Activated naive CD4-positive, alpha-beta T cell treated with Interleukin-2 at 50 U/mL for 16 hours (primary cell): Measurements from ENCODE around the gene MMP25.
"Not testable (repeated sequence)": the region's sequence is repeated elsewhere in the genome, so short reads cannot be mapped to it uniquely, and the experiment has no call there.

ENCODE experiments used
- DNase-seq: peaks from one replicate; pipeline ENCODE4 v3.0.0-alpha.2; 2020

Gene MMP25

GRCh38 chr16:3057181-3058138, 11.1 kb downstream of the MMP25 start:
- no peak for DNase-seq

DNA sequence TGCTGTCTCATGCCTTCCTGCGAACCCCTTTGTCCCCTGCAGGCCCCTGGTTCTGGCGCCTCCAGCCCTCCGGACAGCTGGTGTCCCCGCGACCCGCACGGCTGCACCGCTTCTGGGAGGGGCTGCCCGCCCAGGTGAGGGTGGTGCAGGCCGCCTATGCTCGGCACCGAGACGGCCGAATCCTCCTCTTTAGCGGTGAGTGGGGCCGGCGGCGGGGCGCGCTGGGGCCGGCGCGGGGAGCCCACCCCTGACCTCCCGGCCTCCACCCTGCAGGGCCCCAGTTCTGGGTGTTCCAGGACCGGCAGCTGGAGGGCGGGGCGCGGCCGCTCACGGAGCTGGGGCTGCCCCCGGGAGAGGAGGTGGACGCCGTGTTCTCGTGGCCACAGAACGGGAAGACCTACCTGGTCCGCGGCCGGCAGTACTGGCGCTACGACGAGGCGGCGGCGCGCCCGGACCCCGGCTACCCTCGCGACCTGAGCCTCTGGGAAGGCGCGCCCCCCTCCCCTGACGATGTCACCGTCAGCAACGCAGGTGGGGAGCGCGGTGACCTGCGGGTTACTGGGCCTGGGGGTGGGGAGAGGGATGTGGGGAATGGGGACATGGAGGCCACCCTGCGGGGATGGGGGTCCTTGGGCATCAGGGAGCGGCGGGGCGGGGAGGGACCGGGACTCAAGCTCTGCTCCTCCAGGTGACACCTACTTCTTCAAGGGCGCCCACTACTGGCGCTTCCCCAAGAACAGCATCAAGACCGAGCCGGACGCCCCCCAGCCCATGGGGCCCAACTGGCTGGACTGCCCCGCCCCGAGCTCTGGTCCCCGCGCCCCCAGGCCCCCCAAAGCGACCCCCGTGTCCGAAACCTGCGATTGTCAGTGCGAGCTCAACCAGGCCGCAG, 12.0 kb downstream of the MMP25 start:
- peak; percentile 56 for DNase-seq

DNA sequence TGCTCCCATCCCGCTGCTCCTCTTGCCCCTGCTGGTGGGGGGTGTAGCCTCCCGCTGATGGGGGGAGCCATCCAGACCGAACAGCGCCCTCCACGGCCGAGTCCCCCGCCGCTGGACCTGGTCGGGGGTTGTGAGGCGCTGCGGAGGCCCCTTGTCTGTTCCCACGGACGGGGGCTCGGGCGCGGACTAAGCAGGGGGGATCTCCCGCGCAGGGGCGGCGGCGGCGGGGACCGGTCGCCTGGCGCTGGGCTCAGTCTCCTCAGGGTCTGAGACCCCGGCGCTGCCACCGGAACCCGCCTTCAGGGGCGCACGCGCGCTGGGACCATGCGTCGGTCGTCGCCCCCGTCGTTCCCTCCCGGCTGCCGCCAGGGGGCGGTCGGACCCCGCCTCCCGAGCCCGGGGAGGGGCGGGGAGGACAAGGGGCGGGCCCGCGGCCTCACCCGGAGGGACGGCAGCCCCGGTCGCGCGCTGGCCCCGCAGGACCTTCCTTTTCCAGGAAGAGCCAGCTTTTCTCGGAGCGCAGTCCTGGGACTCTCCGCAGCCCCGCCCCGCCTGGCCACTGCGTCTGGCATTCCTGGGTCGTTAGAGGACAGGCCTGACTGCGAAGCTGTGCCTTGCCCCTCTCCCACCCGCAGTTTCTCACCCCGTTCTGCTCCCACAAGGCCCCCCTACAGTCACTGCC, 12.8 kb downstream of the MMP25 start:
- DNase-seq: peak; percentile 89

DNA sequence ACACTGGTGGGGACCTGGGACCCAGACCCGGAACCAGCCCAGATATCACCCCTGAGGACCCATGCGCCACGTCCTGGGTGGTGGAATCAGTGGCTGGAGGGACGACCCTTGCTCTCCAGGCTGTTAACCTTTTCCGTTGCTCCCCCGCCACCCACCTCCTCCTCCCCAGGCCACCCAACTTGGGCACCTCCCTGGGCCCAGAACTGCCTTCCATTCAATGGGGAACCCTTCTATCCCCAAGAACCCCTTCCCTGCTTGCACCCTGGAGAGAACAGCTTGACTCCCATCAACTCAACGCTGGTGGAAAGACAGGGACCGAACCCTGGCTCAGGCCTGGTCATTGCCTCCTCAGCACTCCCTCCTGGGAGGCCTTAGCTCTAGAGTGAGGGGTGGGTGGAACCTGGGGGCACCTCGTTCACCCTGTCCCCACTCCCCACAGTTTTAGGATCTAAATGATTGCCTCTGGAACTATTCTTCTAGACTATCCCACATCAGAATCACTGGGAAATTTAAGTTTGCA, 13.4 kb downstream of the MMP25 start:
- no peak for DNase-seq

GRCh38 chr16:3060339-3061127, 14.2 kb downstream of the MMP25 start:
- no peak for DNase-seq

- no peak for DNase-seq
These were observed 16.2 kb downstream of the MMP25 start for GRCh38 chr16:3062553-3062952.

DNA sequence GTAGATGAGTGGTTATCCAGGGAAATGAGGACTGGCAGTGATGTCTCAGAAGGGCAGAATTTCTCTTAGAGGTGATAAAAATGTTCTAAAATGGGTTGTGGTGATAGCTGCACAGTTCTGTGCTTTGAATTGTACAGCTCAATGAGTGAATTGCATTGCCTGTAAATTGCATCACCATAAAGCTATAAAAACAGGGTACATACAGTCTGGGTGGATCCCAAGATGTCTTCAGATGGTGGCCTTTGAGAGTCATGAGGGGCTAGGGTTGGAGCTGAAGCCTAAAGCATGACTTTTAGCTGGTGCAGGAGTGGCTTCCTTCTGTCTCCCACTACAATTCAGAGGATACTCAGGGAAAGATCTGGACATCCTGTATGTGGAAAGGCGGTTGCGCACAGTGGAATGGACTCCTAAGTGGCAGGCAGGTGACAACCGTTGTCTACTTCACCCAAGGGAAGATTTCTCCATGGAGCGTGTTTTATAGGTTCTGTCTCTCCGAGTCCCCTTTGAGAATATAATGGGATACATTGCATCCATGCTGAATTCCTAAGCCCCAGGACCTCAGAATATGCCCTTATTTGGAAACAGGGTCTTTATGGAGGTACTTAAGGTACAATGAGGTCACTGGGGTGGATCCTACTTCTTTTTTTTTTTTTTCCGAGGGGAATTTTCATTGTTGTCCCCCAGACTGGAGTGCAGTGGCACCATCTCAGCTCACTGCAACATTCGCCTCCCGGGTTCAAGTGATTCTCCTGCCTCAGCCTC, 17.4 kb downstream of the MMP25 start:
- no peak for DNase-seq

DNA sequence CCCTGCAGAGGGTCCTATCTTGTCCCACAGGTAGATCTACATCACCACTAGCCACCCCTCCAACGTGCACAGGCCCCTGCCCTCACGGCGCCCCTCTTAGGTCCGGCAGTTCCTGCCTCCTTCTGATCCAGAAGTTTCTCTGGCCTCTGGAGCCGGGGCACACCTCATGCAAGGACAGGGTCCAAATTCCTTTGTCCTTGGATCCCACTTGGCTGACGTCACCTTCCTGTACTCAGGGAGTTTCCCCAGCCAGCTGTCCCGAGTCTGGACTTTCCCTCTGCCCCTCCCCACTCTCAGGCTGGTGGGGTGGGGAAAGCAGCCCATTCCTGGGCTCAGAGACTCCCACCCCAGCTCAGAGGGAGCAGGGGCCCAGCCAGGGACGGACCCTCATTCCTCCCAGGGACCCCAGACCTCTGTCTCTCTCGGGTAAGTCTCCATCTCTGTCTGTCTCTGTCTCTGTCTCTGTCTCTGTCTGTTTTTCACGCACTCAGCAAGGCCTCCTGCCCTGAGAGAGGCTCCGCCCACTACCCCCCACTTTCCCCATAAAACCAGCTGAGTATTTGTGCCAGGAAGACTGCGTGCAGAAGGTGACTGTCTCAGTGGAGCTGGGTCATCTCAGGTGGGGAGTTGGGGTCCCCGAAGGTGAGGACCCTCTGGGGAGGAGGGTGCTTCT, 18.8 kb downstream of the MMP25 start, which contains the start of gene IL32:
Gene IL32 (plus strand): TSS at position 572 of the 673 bp plus-strand sequence. CDS start 172 bp downstream, outside the sequence.
- DNase-seq: peak; percentile 80

DNA sequence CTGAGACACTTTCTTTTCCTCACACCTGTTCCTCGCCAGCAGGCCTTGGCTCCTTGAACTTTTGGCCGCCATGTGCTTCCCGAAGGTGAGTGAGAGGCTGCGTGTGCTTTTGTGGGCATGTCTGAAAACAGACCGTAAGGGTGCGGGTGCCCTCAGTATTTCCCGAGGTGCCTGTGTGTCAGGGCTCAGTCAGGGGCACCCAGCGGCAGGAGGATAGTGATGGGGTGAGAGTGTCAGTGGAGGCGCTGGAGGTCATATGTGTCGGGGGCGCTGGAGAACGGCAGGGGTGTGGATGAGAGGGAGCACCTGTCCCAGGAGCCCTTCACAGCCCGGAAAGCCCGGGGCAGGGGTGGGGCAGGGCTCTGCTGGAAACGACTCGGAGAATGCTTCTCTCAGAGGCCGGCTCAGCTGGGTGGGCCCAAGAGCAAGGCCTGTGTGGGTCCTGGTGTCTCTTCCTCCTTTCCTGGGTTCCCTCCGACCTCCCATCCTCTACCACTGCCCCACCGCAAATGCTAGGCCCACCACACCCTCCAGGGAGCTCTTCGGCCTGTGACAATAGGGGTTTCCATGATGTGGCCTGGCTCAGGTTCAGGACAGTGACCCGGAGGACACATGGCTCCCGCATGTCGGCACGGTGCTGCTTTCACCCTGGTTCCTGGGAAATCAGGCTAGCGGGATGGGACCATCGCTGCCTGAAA, 19.5 kb downstream of the MMP25 start:
- DNase-seq: peak; percentile 47

- peak; percentile 21 for DNase-seq
These were observed 20.0 kb downstream of the MMP25 start for GRCh38 chr16:3066440-3066748.

- no peak for DNase-seq
These were observed 22.1 kb downstream of the MMP25 start for GRCh38 chr16:3068487-3068886.

- DNase-seq: not testable (repeated sequence)
These were observed 22.8 kb downstream of the MMP25 start for GRCh38 chr16:3069146-3069545.

DNA sequence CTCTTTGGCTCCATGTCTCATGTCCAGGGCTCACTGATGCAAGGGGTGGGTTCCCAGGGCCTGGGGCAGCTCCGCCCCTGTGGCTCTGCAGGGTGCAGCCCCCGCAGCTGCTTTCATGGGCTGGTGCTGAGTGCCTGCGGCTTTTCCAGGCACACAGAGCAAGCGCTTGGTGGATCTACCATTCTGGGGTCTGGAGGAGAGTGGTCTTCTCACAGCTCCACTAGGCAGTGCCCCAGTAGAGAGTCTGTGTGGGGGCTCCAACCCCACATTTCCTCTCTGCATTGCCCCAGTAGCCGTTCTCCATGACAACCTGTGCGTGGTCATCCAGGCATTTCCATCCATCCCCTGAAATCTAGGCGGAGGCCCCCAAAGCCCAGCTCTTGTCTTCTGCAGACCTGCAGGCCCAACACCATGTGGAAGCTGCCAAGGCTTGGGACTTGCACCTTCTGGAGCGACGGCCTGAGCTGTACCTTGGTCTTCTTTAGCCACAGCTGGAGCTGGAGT, 24.3 kb downstream of the MMP25 start:
- no peak for DNase-seq

DNA sequence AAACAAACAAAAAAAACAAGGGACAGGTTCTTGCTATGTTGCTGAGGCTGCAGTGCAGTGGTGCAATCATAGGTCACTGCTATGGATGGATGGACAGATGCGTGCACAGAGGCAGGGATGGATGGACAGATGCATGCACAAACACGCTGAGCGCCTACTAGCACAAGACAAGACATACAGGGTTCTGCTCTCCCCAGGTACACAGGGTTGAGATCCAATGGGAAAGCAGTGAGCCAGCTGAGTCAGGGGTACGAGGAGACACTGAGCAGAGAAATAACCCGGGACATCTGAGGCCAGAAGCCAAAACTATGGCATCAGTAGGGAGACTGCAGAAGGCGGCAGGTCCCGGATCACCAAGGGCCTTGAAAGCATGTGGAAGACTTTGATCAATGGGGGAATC, 25.3 kb downstream of the MMP25 start:
- DNase-seq: no peak

GRCh38 chr16:3072148-3072547, 25.8 kb downstream of the MMP25 start:
- not testable (repeated sequence) for DNase-seq

DNA sequence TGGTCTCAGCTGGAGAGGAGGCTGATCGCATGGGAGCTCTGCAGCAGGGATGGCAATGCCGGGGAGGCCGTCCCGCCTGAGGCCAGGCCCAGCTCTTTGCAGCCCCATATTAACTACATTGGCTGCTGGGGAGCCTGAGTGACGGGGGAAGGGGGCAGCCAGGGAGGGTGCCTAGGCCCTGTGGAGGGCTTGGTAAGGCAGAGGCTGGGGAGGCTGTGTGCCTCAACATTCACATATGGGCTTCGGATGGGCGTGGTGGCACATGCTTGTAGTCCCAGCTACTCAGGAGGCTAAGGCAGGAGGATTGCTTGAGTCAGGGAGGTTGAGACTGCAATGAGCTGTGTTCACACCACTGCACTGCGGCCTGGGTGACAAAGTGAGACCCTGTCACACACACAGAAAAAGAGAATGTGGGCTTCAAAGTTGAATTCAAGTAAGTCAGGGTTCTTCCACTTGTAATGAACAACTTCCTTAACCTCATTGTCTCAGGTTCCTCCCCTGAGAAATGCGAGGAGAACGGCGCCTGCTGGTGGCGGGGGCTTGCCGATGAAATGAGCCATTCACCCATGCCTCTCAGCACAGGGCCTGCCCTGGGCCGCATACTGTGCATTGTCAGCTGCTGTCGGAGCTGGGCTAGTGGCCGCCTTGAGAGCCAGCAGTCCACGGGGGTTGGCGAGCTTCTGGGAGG, 26.4 kb downstream of the MMP25 start:
- DNase-seq: not testable (repeated sequence)

- no peak for DNase-seq
These were observed 27.1 kb downstream of the MMP25 start for GRCh38 chr16:3073448-3073847.

DNA sequence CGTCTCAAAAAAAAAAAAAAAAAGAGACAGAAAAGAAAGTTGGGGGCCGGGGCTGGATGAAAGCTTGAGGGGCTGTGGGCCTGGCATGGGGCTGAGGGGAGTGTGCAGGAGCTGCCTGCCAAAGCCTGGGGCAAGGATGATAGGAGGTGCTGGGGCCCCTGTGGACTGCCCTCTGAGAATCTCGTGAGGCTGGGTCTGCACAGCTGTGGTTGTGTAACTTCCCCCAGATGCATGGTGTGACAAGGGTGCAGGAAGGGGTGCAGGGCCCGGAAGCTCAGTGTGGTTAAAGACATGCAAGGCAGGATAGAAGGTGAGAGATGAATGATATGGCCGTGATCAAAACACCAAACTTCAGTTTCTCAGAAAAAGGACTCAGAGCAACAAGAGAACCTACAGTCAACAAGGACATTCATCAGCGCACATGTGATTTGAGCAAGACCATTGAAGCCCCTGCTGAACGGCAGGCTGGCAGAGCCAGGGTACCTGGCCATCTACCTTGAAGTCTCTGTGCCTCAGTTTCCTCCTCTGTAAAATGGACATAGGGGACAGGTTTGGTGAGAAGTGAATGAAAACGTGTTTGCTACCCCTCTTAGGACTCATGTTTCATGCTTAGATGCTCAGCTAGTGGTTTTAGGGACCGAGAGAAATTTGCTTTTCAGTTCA, 28.6 kb downstream of the MMP25 start:
- DNase-seq: peak; percentile 81

DNA sequence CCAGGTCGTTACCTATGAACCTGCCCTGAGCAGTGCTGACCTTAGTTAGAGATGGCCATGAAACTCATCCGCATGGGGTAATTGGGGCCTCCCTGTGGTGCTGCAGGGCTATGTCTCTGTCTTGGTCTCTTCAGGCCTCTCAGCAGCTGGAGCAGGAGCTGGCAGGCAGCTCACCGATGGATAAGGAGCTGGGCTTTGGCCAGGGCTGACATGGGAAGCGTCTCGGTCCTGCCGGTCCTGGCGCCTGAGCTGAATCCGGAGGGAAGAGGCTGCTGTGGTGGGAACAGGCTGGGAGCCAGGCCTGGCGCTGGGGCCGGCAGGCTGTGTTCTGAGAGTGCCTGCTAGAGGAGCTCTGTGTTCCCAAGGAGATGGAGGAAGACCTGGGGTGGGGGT, 29.2 kb downstream of the MMP25 start:
- DNase-seq: no peak
